ENCODE results near the gene PLA2G4D. TPM values are rescaled to one million over a fixed set of nuclear protein-coding genes. Genes with fewer than 3 reads are reported as not detected.

The PLA2G4D gene
- total and polyA plus RNA-seq, 12 donors, result not detected

- no peak for TF ChIP-seq CTCF (IDR thresholded peaks at IDR 0.05)
- no peak for ATAC-seq
- H3K27me3 ChIP-seq, result peaks cover 0 to 8% (median 0%) of the 10 kb centered on the region in 7 donors
Observed at GRCh38 chr15:42141246-42141645, 46.9 kb upstream of the PLA2G4D start.

GRCh38 chr15:42140383-42141070 lies 46.2 kb upstream of the PLA2G4D start:
- Histone ChIP-seq H3K36me3 (no peaks in the 10 kb centered on the region), H3K4me3 (no peak overlapping the region), H3K27me3 (peaks cover 0 to 8% (median 0%) of the 10 kb centered on the region in 7 donors), H3K4me1 (peaks cover 0 to 4% (median 0%) of the 10 kb centered on the region in 9 donors), H3K9me3 (no peaks in the 10 kb centered on the region), H3K27ac (no peak overlapping the region)
- WGBS, 2 donors, result 83 to 88% methylated on average over 8 of the region's 8 CpGs
- DNase-seq, result no peak
- intact Hi-C loops (cut with DNase I), result loop anchor here in 1 of 10 donors (5.0 kb wide), 1 partner anchor 148 kb away; no protein-coding TSS in a partner anchor
- no peak for ATAC-seq
- TF ChIP-seq CTCF (IDR thresholded peaks at IDR 0.05), result no peak

More at GRCh38 chr15:42141246-42141645, 46.9 kb upstream of the PLA2G4D start:
- H3K36me3 ChIP-seq, result no peaks in the 10 kb centered on the region
- intact Hi-C loops (cut with DNase I), result loop anchor here in 1 of 10 donors (5.0 kb wide), 1 partner anchor 149 kb away; no protein-coding TSS in a partner anchor
- 82 to 84% methylated on average over 7 of the region's 7 CpGs for WGBS, 2 donors
- peaks cover 0 to 4% (median 0%) of the 10 kb centered on the region in 9 donors for H3K4me1 ChIP-seq
- no peaks in the 10 kb centered on the region for H3K9me3 ChIP-seq
- no peak overlapping the region for H3K27ac ChIP-seq
- DNase-seq, result no peak
- no peak overlapping the region for H3K4me3 ChIP-seq

GRCh38 chr15:42139596-42139995 lies 45.2 kb upstream of the PLA2G4D start:
- intact Hi-C loops (cut with DNase I), result loop anchor here in 9 of 10 donors (2.0 to 10.0 kb wide), 7 partner anchors 57 to 152 kb away; no protein-coding TSS in a partner anchor

GRCh38 chr15:42138968-42139386 lies 44.6 kb upstream of the PLA2G4D start:
- H3K36me3 ChIP-seq, result no peaks in the 10 kb centered on the region
- H3K9me3 ChIP-seq, result no peaks in the 10 kb centered on the region
- H3K4me1 ChIP-seq, result peaks cover 0 to 4% (median 0%) of the 10 kb centered on the region in 9 donors
- H3K27me3 ChIP-seq, result peaks cover 0 to 3% (median 0%) of the 10 kb centered on the region in 7 donors
- intact Hi-C loops (cut with DNase I), result loop anchor here in 9 of 10 donors (2.0 to 10.0 kb wide), 7 partner anchors 57 to 152 kb away; no protein-coding TSS in a partner anchor
- H3K4me3 ChIP-seq, result no peak overlapping the region
- ATAC-seq (no peak), DNase-seq (no peak)
- TF ChIP-seq CTCF (IDR thresholded peaks at IDR 0.05), result no peak
- no peak overlapping the region for H3K27ac ChIP-seq
- 68 to 83% methylated on average over 3 of the region's 3 CpGs for WGBS, 2 donors

More at GRCh38 chr15:42139596-42139995, 45.2 kb upstream of the PLA2G4D start:
- H3K27me3 ChIP-seq, result peaks cover 0 to 3% (median 0%) of the 10 kb centered on the region in 7 donors
- no peak for DNase-seq
- 78 to 80% methylated on average over 6 of the region's 6 CpGs for WGBS, 2 donors
- no peaks in the 10 kb centered on the region for H3K36me3 ChIP-seq
- no peak for ATAC-seq
- TF ChIP-seq CTCF (IDR thresholded peaks at IDR 0.05), result no peak
- H3K27ac ChIP-seq, result no peak overlapping the region
- H3K4me1 ChIP-seq, result peaks cover 0 to 4% (median 0%) of the 10 kb centered on the region in 9 donors
- no peak overlapping the region for H3K4me3 ChIP-seq
- H3K9me3 ChIP-seq, result no peaks in the 10 kb centered on the region

Data from heart right ventricle (tissue), 16 donors.